Coronary artery (tissue), 2 donors: Measurements from ENCODE around the gene MYO18B.

Experiments
- DNase-seq: peaks from one replicate; pipeline ENCODE4 v3.0.0-alpha.2; 2017; ENCODE audit warnings: low spot score
- H3K27ac ChIP-seq, 2 donors: fragments of 200-600 bp; sonication (generic); one replicate each; pipeline ENCODE4 v1.5.1; 2016 to 2019
- H3K4me3 ChIP-seq: fragments of 200-600 bp; sonication (generic); 2 replicates; pipeline ENCODE4 v1.5.1; 2016; ENCODE audit warnings: mild to moderate bottlenecking, moderate library complexity
- TF ChIP-seq, protein P1 (sequence below): fragments of 200-600 bp; sonication (generic); IDR thresholded peaks from one replicate; pipeline ENCODE4 v1.5.1; 2019; ENCODE audit warnings: antibody characterized with exemption

The MYO18B gene, protein sequence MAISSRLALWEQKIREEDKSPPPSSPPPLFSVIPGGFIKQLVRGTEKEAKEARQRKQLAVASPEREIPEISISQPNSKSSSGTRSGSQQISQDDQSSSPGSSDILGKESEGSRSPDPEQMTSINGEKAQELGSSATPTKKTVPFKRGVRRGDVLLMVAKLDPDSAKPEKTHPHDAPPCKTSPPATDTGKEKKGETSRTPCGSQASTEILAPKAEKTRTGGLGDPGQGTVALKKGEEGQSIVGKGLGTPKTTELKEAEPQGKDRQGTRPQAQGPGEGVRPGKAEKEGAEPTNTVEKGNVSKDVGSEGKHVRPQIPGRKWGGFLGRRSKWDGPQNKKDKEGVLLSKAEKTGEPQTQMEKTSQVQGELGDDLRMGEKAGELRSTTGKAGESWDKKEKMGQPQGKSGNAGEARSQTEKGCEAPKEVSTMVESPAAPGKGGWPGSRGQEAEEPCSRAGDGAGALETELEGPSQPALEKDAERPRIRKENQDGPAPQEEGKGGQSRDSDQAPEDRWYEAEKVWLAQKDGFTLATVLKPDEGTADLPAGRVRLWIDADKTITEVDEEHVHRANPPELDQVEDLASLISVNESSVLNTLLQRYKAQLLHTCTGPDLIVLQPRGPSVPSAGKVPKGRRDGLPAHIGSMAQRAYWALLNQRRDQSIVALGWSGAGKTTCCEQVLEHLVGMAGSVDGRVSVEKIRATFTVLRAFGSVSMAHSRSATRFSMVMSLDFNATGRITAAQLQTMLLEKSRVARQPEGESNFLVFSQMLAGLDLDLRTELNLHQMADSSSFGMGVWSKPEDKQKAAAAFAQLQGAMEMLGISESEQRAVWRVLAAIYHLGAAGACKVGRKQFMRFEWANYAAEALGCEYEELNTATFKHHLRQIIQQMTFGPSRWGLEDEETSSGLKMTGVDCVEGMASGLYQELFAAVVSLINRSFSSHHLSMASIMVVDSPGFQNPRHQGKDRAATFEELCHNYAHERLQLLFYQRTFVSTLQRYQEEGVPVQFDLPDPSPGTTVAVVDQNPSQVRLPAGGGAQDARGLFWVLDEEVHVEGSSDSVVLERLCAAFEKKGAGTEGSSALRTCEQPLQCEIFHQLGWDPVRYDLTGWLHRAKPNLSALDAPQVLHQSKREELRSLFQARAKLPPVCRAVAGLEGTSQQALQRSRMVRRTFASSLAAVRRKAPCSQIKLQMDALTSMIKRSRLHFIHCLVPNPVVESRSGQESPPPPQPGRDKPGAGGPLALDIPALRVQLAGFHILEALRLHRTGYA (N-terminal part only)

DNA sequence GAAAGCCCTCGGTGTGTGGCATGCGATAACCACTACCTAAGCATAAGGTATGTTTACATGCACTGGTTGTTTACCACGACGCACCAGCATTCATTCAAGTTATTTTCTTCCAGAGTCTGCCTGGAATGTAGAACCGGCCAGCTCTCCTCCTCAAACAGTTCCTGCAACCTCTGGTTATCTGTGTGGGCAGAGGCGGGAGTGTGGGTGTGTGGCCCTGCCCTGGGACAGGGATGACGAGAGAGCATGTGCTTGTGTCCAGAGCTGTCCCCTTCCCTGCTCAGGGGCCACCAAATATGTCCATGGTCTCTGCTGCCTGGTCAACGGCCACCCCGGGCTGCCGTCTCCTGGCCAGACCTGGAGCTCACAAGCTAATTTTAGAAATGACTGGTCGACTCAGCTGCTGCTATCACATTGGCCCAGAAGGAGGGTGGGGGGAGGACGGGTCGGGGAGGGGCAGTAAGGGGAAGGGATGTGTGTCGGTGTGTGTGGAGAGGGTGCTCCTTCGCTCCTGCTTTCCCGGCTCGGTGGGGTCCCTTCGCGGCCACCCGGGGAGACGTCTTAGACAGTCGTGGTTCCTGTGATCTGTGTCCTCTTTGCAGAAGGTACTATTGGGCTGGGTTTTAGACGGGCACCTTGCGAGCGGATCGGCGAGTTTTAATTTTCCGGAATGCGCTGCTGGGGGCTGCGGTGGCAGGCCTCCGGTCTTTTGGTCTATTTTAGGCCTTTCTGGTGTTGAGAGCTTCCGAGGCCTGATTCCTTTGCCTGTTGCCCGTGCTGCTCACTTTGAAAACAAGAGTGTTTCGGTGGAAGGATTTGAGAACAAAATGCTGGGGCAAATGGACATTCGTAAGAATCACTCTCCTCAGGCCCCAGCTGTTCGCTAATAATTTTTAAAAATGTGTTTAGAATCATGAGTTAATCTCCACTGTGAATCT lies at the start of gene MYO18B:
MYO18B (plus strand) TSS at position 497 of the 935 bp plus-strand sequence. CDS start 18,905 bp downstream, outside the sequence.
- Histone ChIP-seq H3K4me3 (peak within 1 kb of the TSS; percentile 68), H3K27ac (peak within 1 kb of the TSS; percentile 62 to 82)
- TF ChIP-seq, protein P1, sequence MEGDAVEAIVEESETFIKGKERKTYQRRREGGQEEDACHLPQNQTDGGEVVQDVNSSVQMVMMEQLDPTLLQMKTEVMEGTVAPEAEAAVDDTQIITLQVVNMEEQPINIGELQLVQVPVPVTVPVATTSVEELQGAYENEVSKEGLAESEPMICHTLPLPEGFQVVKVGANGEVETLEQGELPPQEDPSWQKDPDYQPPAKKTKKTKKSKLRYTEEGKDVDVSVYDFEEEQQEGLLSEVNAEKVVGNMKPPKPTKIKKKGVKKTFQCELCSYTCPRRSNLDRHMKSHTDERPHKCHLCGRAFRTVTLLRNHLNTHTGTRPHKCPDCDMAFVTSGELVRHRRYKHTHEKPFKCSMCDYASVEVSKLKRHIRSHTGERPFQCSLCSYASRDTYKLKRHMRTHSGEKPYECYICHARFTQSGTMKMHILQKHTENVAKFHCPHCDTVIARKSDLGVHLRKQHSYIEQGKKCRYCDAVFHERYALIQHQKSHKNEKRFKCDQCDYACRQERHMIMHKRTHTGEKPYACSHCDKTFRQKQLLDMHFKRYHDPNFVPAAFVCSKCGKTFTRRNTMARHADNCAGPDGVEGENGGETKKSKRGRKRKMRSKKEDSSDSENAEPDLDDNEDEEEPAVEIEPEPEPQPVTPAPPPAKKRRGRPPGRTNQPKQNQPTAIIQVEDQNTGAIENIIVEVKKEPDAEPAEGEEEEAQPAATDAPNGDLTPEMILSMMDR, result no peak
- DNase-seq, result peak; percentile 88

DNA sequence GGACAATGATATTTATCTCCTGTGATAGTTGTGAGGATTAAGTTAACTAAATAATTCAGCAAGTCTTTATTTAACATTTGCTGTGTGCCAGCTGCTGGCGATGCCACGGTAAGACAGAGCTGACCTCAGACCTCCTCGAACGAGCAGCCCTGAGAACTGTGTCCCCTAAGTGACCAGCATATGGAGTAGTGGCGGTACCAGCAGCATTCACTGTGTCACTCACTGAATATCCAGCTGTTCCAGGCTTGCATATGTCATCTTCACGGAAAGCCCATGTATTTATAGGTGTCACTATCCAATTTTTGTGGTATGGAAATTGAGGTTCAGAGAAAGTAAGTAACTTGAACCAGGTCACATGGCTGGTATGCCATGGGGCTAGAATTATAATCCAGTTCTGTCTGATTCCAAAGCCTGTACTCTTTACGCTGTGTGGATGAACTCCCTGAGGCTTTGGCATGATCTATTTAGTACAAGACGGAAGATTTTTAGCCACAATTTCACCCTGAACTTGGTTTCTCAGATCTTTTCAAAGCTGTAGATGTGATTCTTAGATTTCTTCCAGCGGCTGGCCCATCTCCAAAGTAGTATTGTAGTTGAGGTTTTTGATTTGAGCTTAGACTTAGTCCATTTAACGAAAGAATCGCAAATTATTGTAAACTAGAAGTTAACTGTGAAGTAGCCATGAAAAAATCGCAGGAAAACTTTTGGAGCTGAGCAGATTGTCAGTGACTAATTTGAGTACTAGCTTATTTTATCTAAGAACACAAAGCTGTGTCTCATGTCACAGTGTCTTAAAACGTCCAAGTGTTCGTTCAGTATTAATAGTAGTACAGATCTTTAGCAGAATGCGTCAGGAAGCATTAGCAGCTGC lies 49.4 kb upstream of the MYO18B start:
- DNase-seq, result no peak
- TF ChIP-seq, protein P1, result no peak
- no peak overlapping the region for H3K4me3 ChIP-seq
- no peak overlapping the region for H3K27ac ChIP-seq

DNA sequence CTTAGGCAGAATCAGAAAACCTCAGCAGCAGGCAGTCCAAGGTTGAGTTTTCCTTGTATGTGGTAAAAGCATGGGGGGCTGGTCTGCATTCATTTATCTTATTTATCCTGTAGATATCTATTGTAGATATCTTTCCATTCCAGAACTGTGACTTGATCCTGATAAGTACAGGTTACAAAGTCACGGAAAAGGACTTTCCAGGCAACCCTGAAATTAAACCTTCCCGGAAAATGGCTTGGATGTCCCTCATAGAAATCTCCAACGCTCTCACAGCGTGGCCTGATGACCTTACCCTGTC lies 48.8 kb upstream of the MYO18B start:
- DNase-seq, result no peak
- Histone ChIP-seq H3K4me3 (no peak overlapping the region), H3K27ac (no peak overlapping the region)
- TF ChIP-seq, protein P1, result no peak

DNA sequence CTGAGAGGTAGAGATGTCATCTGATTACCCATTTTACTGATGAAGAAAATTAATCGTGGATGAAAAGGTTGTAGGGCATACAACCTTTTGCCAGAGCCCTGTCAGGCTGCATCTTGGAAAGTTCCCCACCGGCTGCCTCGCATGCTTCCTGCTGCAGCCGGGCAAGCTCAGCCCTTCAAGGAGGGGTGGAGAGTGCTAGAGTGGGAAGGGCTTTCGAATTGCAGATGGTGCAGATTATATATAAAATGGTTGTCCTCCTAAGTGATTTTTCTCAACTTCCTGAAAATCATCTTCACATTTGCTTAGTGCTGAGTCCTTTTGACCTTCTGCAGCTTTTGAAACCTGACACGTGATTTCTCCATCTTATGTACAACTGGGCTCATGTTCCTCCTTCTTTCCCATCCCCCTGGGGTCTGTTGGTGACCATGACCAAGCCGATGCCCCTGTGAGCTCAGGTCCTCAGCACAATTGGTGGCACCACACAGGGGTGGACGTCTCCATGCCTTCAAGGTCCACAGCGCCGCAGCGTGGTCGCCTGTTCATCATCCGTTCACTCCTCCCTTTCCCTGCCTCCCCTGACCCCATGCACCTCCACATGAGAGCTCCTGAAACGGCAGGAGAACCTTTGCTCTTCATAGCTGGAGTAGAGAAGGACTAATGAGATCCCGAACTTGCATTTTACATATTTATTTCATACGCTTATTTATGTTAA lies 47.6 kb upstream of the MYO18B start:
- H3K27ac ChIP-seq, result peak overlapping the region in 1 of 2 donors; percentile 25
- DNase-seq, result no peak
- no peak overlapping the region for H3K4me3 ChIP-seq
- TF ChIP-seq, protein P1, result no peak

DNA sequence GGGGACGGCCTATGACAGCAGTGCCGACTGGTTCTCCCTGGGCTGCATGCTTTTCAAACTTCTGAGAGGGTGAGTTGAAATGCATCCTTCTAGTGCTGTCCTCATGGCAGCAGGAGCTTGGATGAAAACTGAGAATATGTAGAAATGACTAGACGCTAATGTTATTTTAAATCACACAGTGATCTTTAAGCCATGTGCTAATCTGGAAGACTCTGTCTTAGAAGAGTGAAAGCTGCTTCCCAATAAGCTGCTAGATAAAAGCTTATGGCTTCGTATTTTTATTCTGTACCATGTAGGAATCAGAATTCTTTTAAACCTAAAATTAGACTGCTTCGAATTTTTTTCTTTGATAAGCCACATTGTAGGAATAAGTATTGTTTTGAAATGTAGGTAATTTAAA lies 46.8 kb upstream of the MYO18B start:
- TF ChIP-seq, protein P1, result no peak
- Histone ChIP-seq H3K27ac (no peak overlapping the region), H3K4me3 (no peak overlapping the region)
- DNase-seq, result no peak
